Nucleus accumbens (tissue), 56 donors: ENCODE data around the gene SDCBP2.

Source experiments
- DNase-seq, 56 donors: peaks; one replicate each; lab custom pipeline; 2025; lab: John Stamatoyannopoulos, UW

Gene SDCBP2

DNA sequence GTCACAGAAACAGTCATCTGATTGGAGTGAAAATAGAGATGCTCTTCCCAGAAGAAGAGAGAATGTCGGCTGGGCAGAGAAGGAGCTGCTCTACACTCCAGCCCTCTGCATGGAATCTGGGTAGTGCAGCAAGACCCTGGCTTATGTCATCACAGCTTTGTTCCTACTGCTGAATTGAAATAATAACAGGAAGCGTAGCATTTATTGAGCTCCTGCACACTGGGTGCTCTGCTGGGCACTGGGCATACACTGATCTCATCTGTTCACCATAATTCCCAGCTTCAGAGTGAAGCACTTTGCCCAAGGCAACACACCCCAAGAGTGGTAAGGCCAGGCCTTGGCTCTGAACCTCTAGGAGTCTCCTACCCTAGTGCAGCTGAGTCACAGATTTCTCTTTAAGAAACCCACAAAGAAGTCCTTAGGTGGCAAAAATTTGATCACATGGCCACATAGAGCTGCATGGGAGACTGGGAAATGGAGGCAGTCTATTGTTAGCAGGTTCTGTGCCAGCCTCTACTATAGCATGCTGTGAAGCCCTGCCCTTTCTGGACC lies 3.9 kb upstream of the SDCBP2 start:
- DNase-seq = no peak

- no peak for DNase-seq
These were observed 3.0 kb upstream of the SDCBP2 start for GRCh38 chr20:1331801-1332453.

- no peak for DNase-seq
These were observed 2.2 kb upstream of the SDCBP2 start for GRCh38 chr20:1331101-1331500.

DNA sequence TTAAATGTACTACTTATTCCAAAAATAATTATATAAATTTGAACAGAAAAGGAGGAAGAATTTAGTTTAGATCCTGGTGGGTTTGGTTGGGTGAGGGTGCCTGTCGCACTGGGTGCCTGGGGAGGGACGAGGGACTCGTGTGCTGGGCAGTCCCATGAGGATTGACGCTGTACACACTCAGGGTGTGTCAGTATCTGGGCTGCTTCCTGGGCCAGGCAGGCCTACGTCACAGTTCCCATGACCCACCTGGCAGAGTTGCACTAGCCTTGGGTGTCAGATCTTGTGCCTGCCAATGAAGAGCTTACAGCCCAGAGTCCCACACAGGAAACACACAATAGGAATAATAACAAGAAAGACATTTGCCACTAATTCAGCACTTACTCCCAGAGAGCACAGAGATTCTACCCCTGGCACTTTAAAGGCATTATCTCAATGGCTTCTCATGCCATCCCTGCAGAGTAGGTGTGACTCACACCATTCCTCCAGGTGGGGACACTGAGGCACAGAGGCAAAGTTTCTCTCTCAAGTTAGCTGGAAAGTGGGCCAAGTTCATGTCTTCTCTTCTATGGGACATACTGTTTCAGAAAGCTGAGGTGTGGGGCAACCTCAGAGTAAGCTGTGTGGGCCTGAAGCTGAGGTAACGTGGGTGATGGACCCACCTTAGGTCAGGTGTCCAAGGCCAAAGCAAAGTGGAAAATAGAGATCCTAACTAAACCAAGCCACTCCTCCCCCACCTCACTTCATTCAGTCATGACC lies 1.3 kb upstream of the SDCBP2 start:
- DNase-seq = peak in 16 of 56 donors; percentile 8 to 50 (median 22)

DNA sequence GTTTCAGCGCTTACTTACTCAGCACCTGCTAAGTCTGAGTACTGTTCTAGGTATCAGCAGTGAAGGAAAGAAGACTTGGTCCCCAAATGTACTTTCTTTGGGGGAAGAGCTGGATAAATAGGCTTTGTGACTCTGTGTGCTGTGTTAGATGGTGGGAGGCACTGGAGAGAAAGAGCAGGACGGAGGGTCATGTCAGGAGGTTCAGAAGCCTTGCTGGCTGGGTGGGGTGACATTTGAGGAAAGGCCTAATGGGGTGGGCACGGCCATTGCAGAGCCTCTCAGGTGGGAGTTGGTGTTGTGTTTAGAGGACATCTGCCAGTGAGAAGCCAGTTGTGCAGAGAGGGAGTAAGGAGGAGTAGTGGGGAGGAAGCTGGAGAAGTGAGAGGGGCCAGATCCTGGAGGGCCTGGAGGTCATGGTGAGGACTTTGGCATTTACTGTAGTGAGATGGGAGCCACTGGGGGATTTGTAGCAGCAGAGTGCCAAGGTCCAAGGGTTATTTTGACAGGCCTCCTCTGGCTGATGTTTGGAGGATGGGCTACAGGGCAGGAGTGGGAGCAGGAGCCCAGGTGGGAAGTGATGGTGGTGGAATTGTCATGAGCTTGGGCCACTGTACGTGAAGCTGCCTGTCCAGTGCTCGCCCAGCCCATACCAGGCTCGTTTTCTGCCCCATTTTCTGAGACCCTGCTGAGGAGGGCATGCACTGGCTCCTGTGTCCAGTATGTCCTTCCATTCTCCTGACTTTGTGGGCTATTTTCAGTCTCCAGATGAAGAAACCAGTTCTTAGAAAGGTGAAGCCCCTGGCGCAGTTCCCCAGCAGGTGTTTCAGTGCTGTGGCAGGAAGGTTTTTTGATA lies 886 bp downstream of the SDCBP2 start:
- DNase-seq = no peak

DNA sequence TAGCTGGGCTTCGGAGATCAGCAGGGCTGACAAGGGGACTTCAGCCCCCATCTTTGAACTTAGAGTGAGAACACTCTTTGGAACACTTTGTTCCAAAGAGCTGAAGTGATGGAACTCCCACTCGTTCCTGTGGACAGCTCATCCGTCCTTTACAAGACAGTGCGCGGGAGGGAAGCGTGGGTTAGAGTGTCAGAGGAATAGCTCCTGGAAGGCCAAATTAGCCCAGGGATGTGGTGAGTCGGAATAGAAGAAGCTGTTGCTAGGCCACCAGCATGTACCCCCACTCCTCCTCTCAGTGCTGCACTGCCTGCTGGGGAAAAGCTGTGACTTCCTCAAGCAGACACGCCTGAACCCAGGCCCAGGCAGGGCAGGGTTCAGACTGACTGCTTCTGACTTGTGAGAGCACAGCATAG lies 1.7 kb downstream of the SDCBP2 start:
- DNase-seq = peak in 29 of 56 donors; percentile 17 to 82 (median 46)

DNA sequence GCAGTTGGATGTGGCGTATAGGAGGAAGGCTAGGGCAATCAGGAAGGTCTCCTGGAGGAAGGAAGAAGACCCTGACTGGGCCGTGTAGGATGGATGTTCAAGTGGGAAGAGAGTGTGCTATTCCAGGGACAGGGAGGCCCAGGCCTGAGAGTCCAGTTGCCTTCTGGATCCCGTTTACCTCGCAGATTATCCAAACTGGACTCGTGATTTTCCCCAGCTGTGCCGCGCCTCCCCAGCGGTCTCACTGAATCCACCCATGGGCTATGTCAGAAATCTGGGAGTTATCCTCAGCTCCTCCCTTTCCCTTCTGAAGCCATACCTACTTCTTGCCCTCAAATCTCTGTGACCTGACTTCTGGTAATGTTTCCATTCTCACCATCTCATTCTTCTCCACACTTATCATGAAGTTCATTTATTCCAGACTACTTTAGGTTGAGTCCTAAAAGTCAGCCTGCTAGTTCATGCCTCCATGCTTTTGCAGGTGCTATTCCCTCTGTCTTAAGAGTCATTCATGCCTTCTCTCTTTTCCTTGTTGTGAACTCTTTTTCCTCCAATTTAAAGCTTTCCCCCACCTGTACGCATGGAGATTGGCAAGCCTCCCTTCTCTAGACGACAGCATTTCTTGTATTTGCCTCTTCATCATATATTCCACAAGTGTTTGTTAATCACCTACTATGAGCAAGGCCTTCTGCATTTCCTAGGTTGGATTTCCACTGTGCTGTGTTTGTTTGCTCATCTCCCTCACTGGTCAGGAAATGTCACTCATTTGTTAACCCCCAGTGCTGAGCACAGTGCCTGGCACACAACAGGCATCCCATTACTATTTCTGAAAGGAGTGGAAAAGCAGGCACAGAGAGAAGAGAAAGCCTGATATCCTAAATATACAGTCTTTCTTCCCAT lies 2.7 kb downstream of the SDCBP2 start:
- DNase-seq = no peak

GRCh38 chr20:1325173-1326030 lies 3.5 kb downstream of the SDCBP2 start:
- peak; percentile 54 to 97 (median 92) for DNase-seq

DNA sequence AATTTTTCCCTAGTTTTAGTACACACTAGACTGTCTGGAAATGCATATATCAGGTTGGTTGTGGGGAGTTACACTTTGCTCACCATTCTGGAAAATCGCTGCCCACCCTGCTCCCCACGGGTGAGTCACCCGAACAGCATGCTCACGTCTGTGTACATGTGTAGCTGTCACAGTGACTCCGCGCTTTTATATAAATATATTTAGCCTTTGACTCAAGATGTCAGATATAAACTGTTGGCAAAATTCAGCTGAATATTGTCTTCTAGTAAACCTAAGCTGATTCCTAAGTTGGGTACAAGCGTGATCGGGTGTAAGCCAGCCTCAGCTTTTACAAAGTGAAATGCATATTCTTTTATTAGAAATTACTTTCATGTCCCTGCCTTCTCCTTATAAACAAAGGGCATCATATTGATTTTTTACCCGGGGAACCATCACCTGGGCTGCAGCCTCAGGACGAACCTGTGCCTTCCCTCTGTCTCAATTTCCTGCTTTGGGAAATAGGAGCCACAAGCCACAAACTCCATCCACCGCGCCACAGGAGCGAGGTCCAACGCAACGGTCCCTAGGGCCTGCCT lies 4.3 kb downstream of the SDCBP2 start:
- DNase-seq = peak in 8 of 56 donors; percentile 21 to 44 (median 28)

- no peak for DNase-seq
These were observed 4.9 kb downstream of the SDCBP2 start for GRCh38 chr20:1323830-1324597.

GRCh38 chr20:1323256-1323655 lies 5.7 kb downstream of the SDCBP2 start:
- no peak for DNase-seq

- peak in 4 of 56 donors; percentile 13 to 38 (median 24) for DNase-seq
These were observed 6.3 kb downstream of the SDCBP2 start for GRCh38 chr20:1322511-1323245.

DNA sequence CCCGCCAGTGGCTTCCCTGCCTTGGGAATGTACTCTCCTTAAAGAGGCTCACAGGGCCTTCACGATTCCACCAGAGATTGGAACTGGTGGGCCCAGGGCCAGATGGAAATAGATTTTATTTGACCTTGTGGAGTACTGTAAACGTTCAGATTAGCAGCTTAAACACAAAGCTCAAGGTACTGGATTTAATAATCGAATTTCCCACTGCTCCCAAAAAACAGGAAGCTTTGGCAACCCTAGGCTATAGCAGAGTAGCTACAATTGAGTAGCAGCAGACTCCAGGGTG lies 7.3 kb downstream of the SDCBP2 start:
- no peak for DNase-seq

DNA sequence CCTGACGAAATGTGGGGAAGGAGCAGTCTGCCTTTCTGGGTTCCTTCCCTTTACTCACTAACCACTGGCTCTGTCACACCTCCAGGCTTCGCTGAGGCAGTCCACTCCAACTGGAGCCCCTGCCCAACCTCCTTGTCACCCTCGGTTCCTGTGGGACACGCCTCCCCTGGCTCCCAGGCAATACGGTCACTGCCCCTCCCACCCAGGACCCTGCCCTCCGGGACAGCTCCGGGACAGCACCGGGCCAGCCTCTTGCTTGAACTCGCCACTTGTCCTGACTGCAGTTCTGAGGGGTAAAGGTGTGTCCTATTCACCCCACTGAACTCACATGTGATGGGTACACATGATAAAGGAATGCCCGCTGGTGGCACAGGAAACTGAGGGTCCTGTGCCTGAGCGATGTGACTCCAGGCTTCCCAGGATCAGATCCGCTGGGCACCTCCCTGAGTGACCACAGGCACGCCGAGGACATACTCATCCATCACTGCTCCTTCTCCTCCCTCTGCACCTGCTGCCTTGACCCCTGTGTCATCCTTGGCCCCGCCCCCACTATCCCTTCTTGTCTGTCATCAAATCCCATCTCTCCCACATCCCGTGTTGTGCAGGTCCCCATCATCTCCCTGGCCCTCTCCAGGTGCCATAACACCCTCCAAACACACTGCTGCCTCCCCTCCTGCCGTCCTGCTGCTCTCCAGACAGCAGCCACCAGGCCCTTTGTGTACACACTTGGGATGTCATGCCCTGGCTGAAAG lies 7.9 kb downstream of the SDCBP2 start:
- no peak for DNase-seq

DNA sequence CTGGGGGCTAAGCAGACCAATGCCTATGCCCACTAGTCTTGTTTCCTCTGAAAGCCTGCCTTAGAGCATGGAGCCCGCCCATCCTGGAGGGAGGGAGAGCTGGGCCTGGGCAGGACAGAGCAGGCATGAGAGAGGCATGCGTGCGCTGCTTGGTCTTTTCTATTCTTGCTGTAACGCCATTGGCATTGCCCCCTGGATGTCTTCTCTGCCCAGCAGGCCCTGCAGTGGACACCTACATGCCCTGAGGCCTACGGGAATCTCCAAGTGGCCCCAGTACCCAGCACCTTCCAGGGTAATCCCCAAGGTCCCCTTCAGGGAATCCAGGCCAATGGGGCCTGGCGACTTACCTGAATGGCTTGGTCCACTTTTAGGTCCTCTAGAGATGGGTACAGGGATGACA lies 8.9 kb downstream of the SDCBP2 start:
- no peak for DNase-seq

DNA sequence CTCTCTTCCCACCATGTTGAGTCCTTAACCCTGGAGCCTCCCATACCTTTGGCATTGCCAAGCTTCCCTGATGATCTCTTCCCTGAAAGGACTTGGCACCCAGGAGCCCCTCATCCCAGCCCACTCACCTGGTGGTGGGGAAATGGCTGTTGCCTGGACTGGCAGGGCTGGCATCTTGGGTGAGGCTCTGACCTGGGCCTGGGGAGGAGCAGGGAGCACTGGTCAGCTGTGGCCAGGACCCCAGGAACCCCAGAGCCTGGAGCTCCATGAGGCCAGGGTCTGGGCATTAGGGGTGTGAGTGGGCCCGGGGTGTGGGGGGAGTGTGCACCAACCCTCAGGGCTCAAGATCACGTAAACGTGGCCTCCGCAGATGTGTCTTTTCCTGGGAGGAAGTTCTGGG lies 9.5 kb downstream of the SDCBP2 start:
- no peak for DNase-seq

GRCh38 chr20:1319051-1319450 lies 9.9 kb downstream of the SDCBP2 start:
- no peak for DNase-seq
